OCI-LY7 (cell line): ENCODE results near the gene GRK3. TPM values are rescaled to one million over a fixed set of nuclear protein-coding genes. Genes with fewer than 3 reads are reported as not detected.

Experiments used
- BruUV-seq: library from RNA; stranded (reverse); fragments of 400-500 nt; replicated peaks from 2 replicates; lab custom pipeline; 2021; lab: Mats Ljungman, UMichigan
- CTCF ChIA-PET: fragments of 300-600 bp; sonication (Branson Sonifier 250); formaldehyde crosslinking; loops from one replicate; lab custom pipeline; 2022; ENCODE audit warnings: antibody characterized with exemption; ENCODE audit not compliant: unreplicated experiment; lab: Charles Lee
- POLR2A ChIA-PET: fragments of 300-600 bp; sonication (Branson Sonifier 250); formaldehyde crosslinking; loops from one replicate; lab custom pipeline; 2022; ENCODE audit warnings: antibody characterized with exemption; lab: Charles Lee
- DNase-seq: peaks from one replicate; pipeline ENCODE4 v3.0.0-alpha.2; 2015; ENCODE audit warnings: low spot score
- H2AFZ ChIP-seq: fragments of 200-600 bp; sonication (generic), shearing (Covaris generic); 2 replicates; pipeline ENCODE4 v1.6.1; 2014; ENCODE audit warnings: mild to moderate bottlenecking, antibody characterized with exemption, low read length, moderate library complexity
- H3K27ac ChIP-seq: fragments of 200-600 bp; sonication (generic); 2 replicates; pipeline ENCODE4 v1.5.1; 2014; ENCODE audit warnings: mixed run types, low read depth, mild to moderate bottlenecking, moderate library complexity, low read length, inconsistent platforms; ENCODE audit not compliant: poor library complexity, severe bottlenecking
- H3K36me3 ChIP-seq: fragments of 200-600 bp; sonication (generic); 2 replicates; pipeline ENCODE4 v1.6.1; 2014; ENCODE audit warnings: mild to moderate bottlenecking, antibody characterized with exemption, low read length, moderate library complexity, mixed read lengths; ENCODE audit not compliant: insufficient read depth
- H3K4me1 ChIP-seq: fragments of 200-600 bp; sonication (generic); 2 replicates; pipeline ENCODE4 v1.5.1; 2014; ENCODE audit warnings: mild to moderate bottlenecking, low read length; ENCODE audit not compliant: insufficient read depth, poor library complexity, severe bottlenecking
- H3K4me2 ChIP-seq: fragments of 200-600 bp; sonication (generic); 2 replicates; pipeline ENCODE4 v1.6.1; 2014; ENCODE audit warnings: mild to moderate bottlenecking, low read length
- H3K4me3 ChIP-seq: fragments of 200-600 bp; sonication (generic); 2 replicates; pipeline ENCODE4 v1.5.1; 2014; ENCODE audit warnings: mild to moderate bottlenecking, low read depth, low read length; ENCODE audit not compliant: poor library complexity, severe bottlenecking
- H3K79me2 ChIP-seq: fragments of 200-600 bp; sonication (generic); 2 replicates; pipeline ENCODE4 v1.6.1; 2016; ENCODE audit warnings: low read depth, mild to moderate bottlenecking, low read length, moderate library complexity, mixed read lengths; ENCODE audit not compliant: insufficient read depth
- H3K9me2 ChIP-seq: fragments of 200-600 bp; sonication (generic); 2 replicates; pipeline ENCODE4 v1.6.1; 2016; ENCODE audit warnings: mild to moderate bottlenecking, low read length, mixed read lengths; ENCODE audit not compliant: insufficient read depth
- H3K9me3 ChIP-seq: fragments of 200-600 bp; sonication (generic); 2 replicates; pipeline ENCODE4 v1.6.1; 2014; ENCODE audit warnings: mild to moderate bottlenecking, mixed run types, low read length, mixed read lengths
- H4K20me1 ChIP-seq: fragments of 200-600 bp; sonication (generic); 2 replicates; pipeline ENCODE4 v1.6.1; 2014; ENCODE audit warnings: mild to moderate bottlenecking, antibody characterized with exemption, low read length, moderate library complexity, mixed read lengths; ENCODE audit not compliant: insufficient read depth
- CTCF ChIP-seq: fragments of 200-600 bp; sonication (generic); conservative IDR thresholded peaks from 2 replicates; pipeline ENCODE4 v1.5.1; 2014; ENCODE audit warnings: mild to moderate bottlenecking, antibody characterized with exemption, low read length, moderate library complexity, mixed read lengths
- EZH2phosphoT487 ChIP-seq: fragments of 200-600 bp; sonication (generic); IDR thresholded peaks from 2 replicates; pipeline ENCODE4 v1.6.1; 2018; ENCODE audit warnings: low read depth, borderline replicate concordance, mild to moderate bottlenecking, mixed run types, antibody characterized with exemption, low read length, moderate library complexity, mixed read lengths
- intact Hi-C: fragments of 100-400 bp; cut with micrococcal nuclease; formaldehyde crosslinking; loops from one replicate; pipeline ENCODE4 v1.10.0; 2022; ENCODE audit not compliant: unreplicated experiment
- total RNA-seq, 2 experiments: library from RNA; depleted of rRNA in 1 of 2; stranded (reverse); fragments of >200 nt in 1 of 2; shearing (Covaris generic) in 1 of 2; gene quantifications; 2 replicates each; pipeline ENCODE4 v1.2.3, GENCODE V29; 2014 to 2022

GRK3 gene
- total RNA-seq, 2 experiments from 2014 or later: 14.2 to 39.3 TPM

- no peak overlapping the region for H3K27ac ChIP-seq
- POLR2A ChIA-PET: interaction anchor here (2.2 kb wide), 1 partner anchor 10 kb away, joined by 10 read pairs; no protein-coding TSS in a partner anchor
Measured at GRCh38 chr22:25672289-25673084, 108.0 kb downstream of the GRK3 start.

GRCh38 chr22:25673713-25674112 is 109.2 kb downstream of the GRK3 start:
- intact Hi-C loops: no loop called here
- Histone ChIP-seq H3K4me2 (no peak overlapping the region), H3K79me2 (no peaks in the 10 kb centered on the region), H4K20me1 (no peaks in the 10 kb centered on the region; the same call in 1 of the 2 replicates), H3K9me2 (no peaks in the 10 kb centered on the region), H3K4me3 (no peak overlapping the region), H2AFZ (no peak overlapping the region), H3K27ac (no peak overlapping the region), H3K4me1 (no peaks in the 10 kb centered on the region), H3K36me3 (peaks cover 6% of the 10 kb centered on the region; the same call in 1 of the 2 replicates), H3K9me3 (no peaks in the 10 kb centered on the region)
- BruUV-seq: no TSS peak
- POLR2A ChIA-PET: no interaction called here
- no peak for DNase-seq
- no peak for TF ChIP-seq EZH2phosphoT487
- no peak for TF ChIP-seq CTCF
- CTCF ChIA-PET: no interaction called here

More at GRCh38 chr22:25672289-25673084, 108.0 kb downstream of the GRK3 start:
- intact Hi-C loops: no loop called here
- H2AFZ ChIP-seq: no peak overlapping the region
- H3K4me2 ChIP-seq: no peak overlapping the region
- TF ChIP-seq CTCF: no peak
- DNase-seq: no peak
- H3K79me2 ChIP-seq: no peaks in the 10 kb centered on the region
- CTCF ChIA-PET: no interaction called here
- no peak overlapping the region for H3K4me3 ChIP-seq
- H3K36me3 ChIP-seq: peaks cover 12% of the 10 kb centered on the region; the same call in 1 of the 2 replicates
- no peaks in the 10 kb centered on the region for H3K9me3 ChIP-seq
- H3K9me2 ChIP-seq: no peaks in the 10 kb centered on the region
- no peaks in the 10 kb centered on the region; the same call in 1 of the 2 replicates for H4K20me1 ChIP-seq
- no TSS peak for BruUV-seq
- no peaks in the 10 kb centered on the region for H3K4me1 ChIP-seq

- Histone ChIP-seq H4K20me1 (peaks cover 4% of the 10 kb centered on the region; the same call in 1 of the 2 replicates), H3K4me1 (no peaks in the 10 kb centered on the region), H2AFZ (no peak overlapping the region), H3K79me2 (no peaks in the 10 kb centered on the region), H3K36me3 (0 out of 2 replicates have a peak, but pooled peaks cover 5% of the 10 kb centered on the region), H3K9me3 (no peaks in the 10 kb centered on the region), H3K4me3 (no peak overlapping the region), H3K27ac (no peak overlapping the region), H3K9me2 (no peaks in the 10 kb centered on the region), H3K4me2 (no peak overlapping the region)
- ChIA-PET POLR2A (no interaction called here), CTCF (no interaction called here)
- intact Hi-C loops: no loop called here
- no peak for DNase-seq
- no peak for TF ChIP-seq CTCF
- no peak for TF ChIP-seq EZH2phosphoT487
- BruUV-seq: no TSS peak
Measured at GRCh38 chr22:25677631-25678030, 113.2 kb downstream of the GRK3 start.
